IMR-90 (cell line): Measurements from ENCODE around the gene GSTK1. TPM values are rescaled to one million over a fixed set of nuclear protein-coding genes. Genes with fewer than 3 reads are reported as not detected.

Experiments
- ATAC-seq: fragments of 200-7000 bp; cut with Tn5 transposase; 2 replicates; pipeline ENCODE4 v1.9.1; 2020; ENCODE audit warnings: low read depth, mild to moderate bottlenecking, moderate library complexity
- BruUV-seq: library from RNA; stranded (reverse); fragments of 400-500 nt; replicated peaks from 2 replicates; lab custom pipeline; 2021; lab: Mats Ljungman, UMichigan
- CTCF ChIA-PET: fragments of 300-600 bp; formaldehyde crosslinking; extraction: SDS; loops from one replicate; lab custom pipeline; 2021; ENCODE audit warnings: antibody characterized with exemption; lab: Yijun Ruan, JAX
- POLR2A ChIA-PET: fragments of 300-600 bp; sonication (Branson Sonifier 250); formaldehyde crosslinking; loops from one replicate; lab custom pipeline; 2022; ENCODE audit warnings: antibody characterized with exemption; ENCODE audit not compliant: unreplicated experiment; lab: Charles Lee
- DNase-seq: peaks from one replicate; pipeline ENCODE4 v3.0.0; 2013
- H2AFZ ChIP-seq: replicated peaks from 2 replicates; pipeline ENCODE3; 2013; ENCODE audit warnings: low read length, mild to moderate bottlenecking; ENCODE audit not compliant: poor library complexity
- H2AK5ac ChIP-seq: 2 replicates; pipeline ENCODE4 v1.6.1; 2013; ENCODE audit warnings: low read depth, low read length, inconsistent platforms
- H2AK9ac ChIP-seq: replicated peaks from 2 replicates; pipeline ENCODE3; 2013; ENCODE audit warnings: mild to moderate bottlenecking, low read depth, low read length, moderate library complexity; ENCODE audit not compliant: poor library complexity
- H2BK120ac ChIP-seq: 2 replicates; pipeline ENCODE4 v1.6.1; 2013; ENCODE audit warnings: low read depth, low read length, inconsistent platforms
- H2BK15ac ChIP-seq: 3 replicates; pipeline ENCODE4 v1.6.1; 2013; ENCODE audit warnings: low read depth, low read length, inconsistent platforms
- H2BK20ac ChIP-seq: 2 replicates; pipeline ENCODE4 v1.6.1; 2013; ENCODE audit warnings: low read depth, mild to moderate bottlenecking, inconsistent platforms, low read length, moderate library complexity
- H2BK5ac ChIP-seq: 2 replicates; pipeline ENCODE4 v1.6.1; 2013; ENCODE audit warnings: mild to moderate bottlenecking, low read depth, low read length, inconsistent platforms; ENCODE audit not compliant: poor library complexity, severe bottlenecking
- H3K14ac ChIP-seq: replicated peaks from 2 replicates; pipeline ENCODE4 v1.6.1; 2013; ENCODE audit warnings: low read depth, low read length, inconsistent platforms
- H3K18ac ChIP-seq: 2 replicates; pipeline ENCODE4 v1.6.1; 2013; ENCODE audit warnings: low read depth, low read length, control low read depth
- H3K23ac ChIP-seq: 2 replicates; pipeline ENCODE4 v1.6.1; 2013; ENCODE audit warnings: low read depth, low read length, inconsistent platforms
- H3K27ac ChIP-seq: 2 replicates; pipeline ENCODE4 v1.5.1; 2013; ENCODE audit warnings: mild to moderate bottlenecking, control low read depth, low read length; ENCODE audit not compliant: insufficient read depth
- H3K27me3 ChIP-seq: 2 replicates; pipeline ENCODE4 v1.6.1; 2013; ENCODE audit warnings: low read length; ENCODE audit not compliant: control insufficient read depth, insufficient read depth
- H3K36me3 ChIP-seq: 2 replicates; pipeline ENCODE4 v1.6.1; 2013; ENCODE audit warnings: low read length, mixed read lengths; ENCODE audit not compliant: control insufficient read depth, insufficient read depth
- H3K4ac ChIP-seq: 2 replicates; pipeline ENCODE4 v1.6.1; 2013; ENCODE audit warnings: low read depth, low read length, inconsistent platforms
- H3K4me1 ChIP-seq: 2 replicates; pipeline ENCODE4 v1.6.1; 2013; ENCODE audit warnings: low read length, mixed read lengths; ENCODE audit not compliant: control insufficient read depth, insufficient read depth
- H3K4me2 ChIP-seq: 2 replicates; pipeline ENCODE4 v1.6.1; 2013; ENCODE audit warnings: low read depth, mild to moderate bottlenecking, control low read depth, low read length, moderate library complexity
- H3K4me3 ChIP-seq: 2 replicates; pipeline ENCODE4 v1.5.1; 2013; ENCODE audit warnings: low read depth, mild to moderate bottlenecking, control low read depth, low read length, moderate library complexity; ENCODE audit not compliant: insufficient read depth
- H3K56ac ChIP-seq: 2 replicates; pipeline ENCODE4 v1.6.1; 2013; ENCODE audit warnings: low read length, inconsistent platforms; ENCODE audit not compliant: insufficient read depth; ENCODE audit errors: extremely low read depth
- H3K79me1 ChIP-seq, 2 experiments: 2 replicates each; pipeline ENCODE4 v1.6.1; 2013; ENCODE audit warnings: low read length in 2 of 2, inconsistent platforms in 1 of 2, low read depth in 1 of 2
- H3K9ac ChIP-seq: 2 replicates; pipeline ENCODE4 v1.6.1; 2013; ENCODE audit warnings: low read depth, low read length, control low read depth
- H3K9me1 ChIP-seq: 2 replicates; pipeline ENCODE4 v1.6.1; 2013; ENCODE audit warnings: low read length, inconsistent platforms; ENCODE audit not compliant: insufficient read depth
- H3K9me3 ChIP-seq: 2 replicates; pipeline ENCODE4 v1.6.1; 2013; ENCODE audit warnings: low read length; ENCODE audit not compliant: control insufficient read depth, insufficient read depth
- H4K20me1 ChIP-seq: 2 replicates; pipeline ENCODE4 v1.6.1; 2013; ENCODE audit warnings: low read length, inconsistent platforms; ENCODE audit not compliant: insufficient read depth
- H4K5ac ChIP-seq: 2 replicates; pipeline ENCODE4 v1.6.1; 2013; ENCODE audit warnings: mild to moderate bottlenecking, low read depth, low read length, control low read depth
- H4K8ac ChIP-seq, 2 experiments: 2 replicates each; pipeline ENCODE4 v1.6.1; 2013; ENCODE audit warnings: low read depth in 2 of 2, low read length in 2 of 2, control low read depth in 1 of 2, inconsistent platforms in 1 of 2
- H4K91ac ChIP-seq: 2 replicates; pipeline ENCODE4 v1.6.1; 2013; ENCODE audit warnings: low read depth, low read length, inconsistent platforms; ENCODE audit not compliant: insufficient read depth
- ELK1 ChIP-seq: fragments of 150-350 bp; IDR thresholded peaks from 2 replicates; pipeline ENCODE4 v1.6.1; 2016; ENCODE audit warnings: low read depth, mild to moderate bottlenecking, low read length, moderate library complexity, borderline replicate concordance
- NFE2L2 ChIP-seq: fragments of 150-350 bp; IDR thresholded peaks from 2 replicates; pipeline ENCODE4 v1.6.1; 2016; ENCODE audit warnings: low read depth, mild to moderate bottlenecking, low read length
- WGBS, 2 experiments: methylation state at CpG; one replicate each; pipeline versions ENCODE4 v1.1.5 to v1.1.7; 2013; ENCODE audit warnings: missing lambda C conversion rate in 2 of 2; ENCODE audit not compliant: insufficient read length in 1 of 2; ENCODE audit errors: extremely low coverage in 2 of 2; 5-methylcytosine and 5-hydroxymethylcytosine counted together
- dilution Hi-C: fragments of 300-500 bp; cut with HindIII; formaldehyde crosslinking; loops from one replicate; pipeline ENCODE4 v1.14.3; 2018; ENCODE audit warnings: low sequenced_read_pairs; ENCODE audit not compliant: unreplicated experiment
- in situ Hi-C: fragments of 300-500 bp; cut with MboI; formaldehyde crosslinking; loops from 3 replicates; pipeline ENCODE4 v1.14.3; 2019; ENCODE audit warnings: low sequenced_read_pairs, inconsistent platforms, mixed read lengths
- intact Hi-C: fragments of 100-400 bp; cut with micrococcal nuclease; formaldehyde crosslinking; loops from 2 replicates; pipeline ENCODE4 v1.10.0; 2022
- polyA plus RNA-seq, 3 experiments: library from polyadenylated mRNA; depleted of rRNA; stranded (reverse); fragments of >200 nt; gene quantifications; 2 replicates each; pipeline ENCODE4 v1.2.3, GENCODE V29; 2012; ENCODE audit warnings: low replicate concordance in 1 of 3
- total RNA-seq: library from RNA; depleted of rRNA; stranded (reverse); fragments of >200 nt; gene quantifications from 2 replicates; pipeline ENCODE4 v1.2.3, GENCODE V29; 2012

The GSTK1 gene
- total and polyA plus RNA-seq, 2 of the 4 experiments (the other 2 are of a cell fraction) = 64.9 to 111 TPM

- DNase-seq = no peak
- TF ChIP-seq ELK1 (no peak), NFE2L2 (no peak)
- Histone ChIP-seq H2AK9ac (no peak overlapping the region), H3K4me2 (no peak overlapping the region), H3K56ac (no peak overlapping the region), H4K20me1 (no peaks in the 10 kb centered on the region), H3K14ac (no peak overlapping the region), H3K9ac (no peak overlapping the region), H3K9me3 (no peaks in the 10 kb centered on the region), H3K4me3 (no peak overlapping the region), H3K4me1 (no peaks in the 10 kb centered on the region), H3K9me1 (no peaks in the 10 kb centered on the region), H3K4ac (no peak overlapping the region), H4K91ac (no peak overlapping the region), H3K36me3 (peaks cover 15% of the 10 kb centered on the region), H4K8ac (no peak overlapping the region), H2BK15ac (no peak overlapping the region), H3K23ac (no peak overlapping the region), H2AK5ac (no peak overlapping the region), H2BK20ac (no peak overlapping the region), H4K5ac (no peak overlapping the region), H3K27me3 (no peaks in the 10 kb centered on the region), H3K27ac (no peak overlapping the region), H3K79me1 (no peaks in the 10 kb centered on the region), H2BK120ac (no peak overlapping the region), H3K18ac (no peak overlapping the region), H2BK5ac (no peak overlapping the region), H2AFZ (no peak overlapping the region)
- no peak for ATAC-seq
- in situ Hi-C loops = no loop called here
- no TSS peak for BruUV-seq
- dilution Hi-C loops = no loop called here
- WGBS, 2 experiments = no CpG with 5 or more reads among the region's 2 CpGs
- intact Hi-C loops = no loop called here
- ChIA-PET POLR2A (no interaction called here), CTCF (interaction anchor here (0.6 kb wide), 1 partner anchor 9 kb away, joined by 4 read pairs; no protein-coding TSS in a partner anchor)
Measured at GRCh38 chr7:143272871-143273270, 9.6 kb downstream of the GSTK1 start.
